A172 (cell line): Measurements from ENCODE around the gene CAMK4. TPM values are rescaled to one million over a fixed set of nuclear protein-coding genes. Genes with fewer than 3 reads are reported as not detected.
A peak's percentile ranks its signal among the peaks of the same experiment; 100 is the strongest.

Source experiments
- DNase-seq: peaks from one replicate; pipeline ENCODE4 v3.0.0-alpha.2; 2015; ENCODE audit warnings: low spot score
- total RNA-seq: library from RNA; depleted of rRNA; stranded (reverse); fragments of >200 nt; shearing (Covaris generic); gene quantifications from 2 replicates; pipeline ENCODE4 v1.2.3, GENCODE V29; 2014; rRNA removed

Gene CAMK4
- 8.1 and 12.9 TPM in 2 replicates for total RNA-seq

GRCh38 chr5:111223787-111224560 lies at the start of gene CAMK4:
Gene CAMK4, plus strand, starts transcription at chr5:111224384. Its CDS starts 100 bp downstream, at chr5:111224484.
- peak; percentile 82 for DNase-seq

- no peak for DNase-seq
Measured at GRCh38 chr5:111183064-111183463, 41.1 kb upstream of the CAMK4 start.

- no peak for DNase-seq
Measured at GRCh38 chr5:111187079-111187478, 37.1 kb upstream of the CAMK4 start.

GRCh38 chr5:111194053-111194452 lies 30.1 kb upstream of the CAMK4 start:
- no peak for DNase-seq

GRCh38 chr5:111194925-111195324 lies 29.3 kb upstream of the CAMK4 start:
- no peak for DNase-seq

GRCh38 chr5:111197523-111197922 lies 26.7 kb upstream of the CAMK4 start:
- no peak for DNase-seq

GRCh38 chr5:111198281-111198966 lies 25.8 kb upstream of the CAMK4 start:
- no peak for DNase-seq

- DNase-seq, result no peak
Measured at GRCh38 chr5:111200828-111201227, 23.4 kb upstream of the CAMK4 start.

- DNase-seq, result no peak
Measured at GRCh38 chr5:111201705-111202104, 22.5 kb upstream of the CAMK4 start.

- DNase-seq, result no peak
Measured at GRCh38 chr5:111211341-111211740, 12.8 kb upstream of the CAMK4 start.

- DNase-seq, result no peak
Measured at GRCh38 chr5:111214052-111214742, 10.0 kb upstream of the CAMK4 start.

GRCh38 chr5:111215971-111216370 lies 8.2 kb upstream of the CAMK4 start:
- DNase-seq, result no peak

GRCh38 chr5:111221139-111221538 lies 3.0 kb upstream of the CAMK4 start:
- no peak for DNase-seq

- DNase-seq, result peak; percentile 22
Measured at GRCh38 chr5:111223101-111223786, 940 bp upstream of the CAMK4 start.

GRCh38 chr5:111224561-111225345 lies 569 bp downstream of the CAMK4 start:
- no peak for DNase-seq

- no peak for DNase-seq
Measured at GRCh38 chr5:111225926-111226325, 1.7 kb downstream of the CAMK4 start.

GRCh38 chr5:111226556-111226955 lies 2.4 kb downstream of the CAMK4 start:
- DNase-seq, result no peak

GRCh38 chr5:111227226-111227782 lies 3.1 kb downstream of the CAMK4 start:
- no peak for DNase-seq

GRCh38 chr5:111227801-111228200 lies 3.6 kb downstream of the CAMK4 start:
- DNase-seq, result peak; percentile 66

GRCh38 chr5:111228520-111229220 lies 4.5 kb downstream of the CAMK4 start:
- DNase-seq, result no peak
